ENCODE measurements around the gene HNRNPU.

HNRNPU gene

DNA sequence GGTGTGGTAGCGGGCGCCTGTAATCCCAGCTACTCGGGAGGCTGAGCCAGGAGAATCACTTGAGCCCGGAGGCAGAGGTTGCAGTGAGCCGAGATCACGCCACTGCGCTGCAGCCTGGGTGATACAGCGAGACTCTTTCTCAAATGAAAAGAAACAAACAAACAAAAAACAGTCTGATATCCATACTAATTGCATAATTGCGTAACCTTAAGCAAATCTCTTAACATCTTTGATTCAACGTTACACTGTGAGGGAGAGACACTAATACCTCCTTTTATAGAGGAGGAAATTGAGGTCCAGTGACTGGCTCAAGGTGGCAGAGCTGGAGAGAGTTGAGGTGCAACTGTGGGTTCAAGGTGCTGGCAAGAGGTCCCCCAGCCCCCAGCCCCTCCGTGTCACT lies 41.5 kb downstream of the HNRNPU start:
- TF ChIP-seq, protein P1, sequence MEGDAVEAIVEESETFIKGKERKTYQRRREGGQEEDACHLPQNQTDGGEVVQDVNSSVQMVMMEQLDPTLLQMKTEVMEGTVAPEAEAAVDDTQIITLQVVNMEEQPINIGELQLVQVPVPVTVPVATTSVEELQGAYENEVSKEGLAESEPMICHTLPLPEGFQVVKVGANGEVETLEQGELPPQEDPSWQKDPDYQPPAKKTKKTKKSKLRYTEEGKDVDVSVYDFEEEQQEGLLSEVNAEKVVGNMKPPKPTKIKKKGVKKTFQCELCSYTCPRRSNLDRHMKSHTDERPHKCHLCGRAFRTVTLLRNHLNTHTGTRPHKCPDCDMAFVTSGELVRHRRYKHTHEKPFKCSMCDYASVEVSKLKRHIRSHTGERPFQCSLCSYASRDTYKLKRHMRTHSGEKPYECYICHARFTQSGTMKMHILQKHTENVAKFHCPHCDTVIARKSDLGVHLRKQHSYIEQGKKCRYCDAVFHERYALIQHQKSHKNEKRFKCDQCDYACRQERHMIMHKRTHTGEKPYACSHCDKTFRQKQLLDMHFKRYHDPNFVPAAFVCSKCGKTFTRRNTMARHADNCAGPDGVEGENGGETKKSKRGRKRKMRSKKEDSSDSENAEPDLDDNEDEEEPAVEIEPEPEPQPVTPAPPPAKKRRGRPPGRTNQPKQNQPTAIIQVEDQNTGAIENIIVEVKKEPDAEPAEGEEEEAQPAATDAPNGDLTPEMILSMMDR (IDR thresholded peaks at IDR 0.05; ENCODE audit: insufficient read depth, low read depth, low read length, missing control alignments), result no peak
- DNase-seq (ENCODE audit: low read depth), result no peak
- H3K4me3 ChIP-seq (ENCODE audit: low read depth, low read length), result no peak overlapping the region

DNA sequence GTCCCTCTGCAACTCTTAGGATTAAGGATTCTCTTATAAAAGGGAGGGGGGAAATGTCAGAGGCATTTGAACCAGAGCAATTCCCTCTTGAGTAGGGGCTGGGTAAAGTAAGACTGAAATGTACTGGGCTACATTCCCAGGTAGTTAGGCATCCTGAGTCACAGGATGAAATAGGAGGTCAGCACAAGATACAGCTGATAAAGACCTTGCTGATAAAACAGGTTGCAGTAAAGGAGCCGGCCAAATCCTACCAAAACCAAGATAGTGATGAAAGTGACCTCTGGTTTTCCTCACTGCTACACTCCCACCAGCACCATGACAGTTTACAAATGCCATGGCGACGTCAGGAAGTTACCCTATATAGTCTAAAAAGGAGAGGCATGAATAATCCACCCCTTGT lies 43.2 kb downstream of the HNRNPU start:
- H3K4me3 ChIP-seq (ENCODE audit: low read depth, low read length), result no peak overlapping the region
- TF ChIP-seq, protein P1 (IDR thresholded peaks at IDR 0.05; ENCODE audit: insufficient read depth, low read depth, low read length, missing control alignments), result no peak
- no peak for DNase-seq (ENCODE audit: low read depth)

DNA sequence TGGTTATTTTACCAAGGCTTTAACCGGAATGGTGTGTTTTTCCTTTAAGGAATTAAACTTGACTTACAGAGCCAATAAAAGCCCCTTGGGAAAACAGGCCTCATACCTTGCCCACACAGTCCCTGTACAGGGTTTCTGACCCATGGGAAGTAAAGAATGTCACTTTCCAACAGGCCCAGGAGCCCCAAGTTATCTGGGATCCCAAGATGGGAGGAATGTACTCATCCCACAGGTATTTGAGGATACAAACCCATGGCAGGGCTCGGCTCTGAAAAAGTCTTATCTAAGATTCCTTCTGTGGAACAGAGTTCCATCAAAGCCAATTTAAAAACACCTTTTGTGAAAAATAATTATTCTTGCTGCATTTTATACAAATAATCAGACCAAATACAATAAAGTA lies 44.2 kb downstream of the HNRNPU start:
- TF ChIP-seq, protein P1 (IDR thresholded peaks at IDR 0.05; ENCODE audit: insufficient read depth, low read depth, low read length, missing control alignments), result no peak
- DNase-seq (ENCODE audit: low read depth), result no peak
- no peak overlapping the region for H3K4me3 ChIP-seq (ENCODE audit: low read depth, low read length)

DNA sequence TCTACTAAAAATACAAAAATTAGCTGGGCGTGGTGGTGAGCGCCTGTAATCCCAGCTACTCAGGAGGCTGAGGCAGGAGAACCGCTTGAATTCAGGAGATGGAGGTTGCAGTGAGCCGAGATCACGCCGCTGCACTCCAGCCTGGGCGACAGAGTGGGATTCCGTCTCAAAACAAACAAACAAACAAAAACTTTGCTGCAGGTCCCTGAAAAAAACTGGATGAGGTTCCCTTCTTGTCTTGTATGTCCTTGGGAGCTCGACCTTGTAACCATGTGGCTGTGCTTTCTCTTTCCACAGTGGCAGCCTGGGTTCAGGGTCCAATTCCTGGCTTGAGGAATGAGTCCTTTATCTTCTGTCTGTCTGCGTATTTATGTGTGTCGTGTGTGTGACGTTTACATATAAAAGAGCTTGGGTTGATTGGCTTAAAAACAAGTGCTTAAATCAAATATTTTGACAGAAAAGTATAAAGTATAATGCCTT lies 46.9 kb downstream of the HNRNPU start:
- H3K4me3 ChIP-seq (ENCODE audit: low read depth, low read length), result no peak overlapping the region
- no peak for DNase-seq (ENCODE audit: low read depth)
- TF ChIP-seq, protein P1 (IDR thresholded peaks at IDR 0.05; ENCODE audit: insufficient read depth, low read depth, low read length, missing control alignments), result no peak

DNA sequence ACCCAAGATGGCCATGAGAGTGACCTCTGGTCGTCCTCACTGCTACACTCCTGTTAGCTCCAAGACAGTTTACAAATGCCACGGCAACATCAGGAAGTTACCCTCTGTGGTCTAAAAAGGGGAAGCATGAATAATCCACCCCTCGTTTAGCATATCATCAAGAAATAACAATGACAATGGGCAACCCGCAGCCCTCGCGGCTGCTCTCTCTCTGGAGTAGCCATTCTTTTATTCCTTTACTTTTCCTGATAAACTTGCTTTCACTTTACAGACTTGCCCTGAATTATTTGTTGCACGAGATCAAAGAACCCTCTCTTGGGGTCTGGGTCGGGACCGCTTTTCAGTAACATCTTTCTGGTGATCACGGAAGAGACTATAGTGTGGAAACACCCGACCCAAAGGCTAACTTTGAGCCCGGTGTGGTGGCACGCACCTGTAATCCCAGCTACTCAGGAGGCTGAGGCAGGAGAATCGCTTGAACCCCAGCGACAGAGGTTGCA lies 48.7 kb downstream of the HNRNPU start:
- TF ChIP-seq, protein P1 (IDR thresholded peaks at IDR 0.05; ENCODE audit: insufficient read depth, low read depth, low read length, missing control alignments), result no peak
- DNase-seq (ENCODE audit: low read depth), result peak; percentile 44
- H3K4me3 ChIP-seq (ENCODE audit: low read depth, low read length), result peak overlapping the region; percentile 18

DNA sequence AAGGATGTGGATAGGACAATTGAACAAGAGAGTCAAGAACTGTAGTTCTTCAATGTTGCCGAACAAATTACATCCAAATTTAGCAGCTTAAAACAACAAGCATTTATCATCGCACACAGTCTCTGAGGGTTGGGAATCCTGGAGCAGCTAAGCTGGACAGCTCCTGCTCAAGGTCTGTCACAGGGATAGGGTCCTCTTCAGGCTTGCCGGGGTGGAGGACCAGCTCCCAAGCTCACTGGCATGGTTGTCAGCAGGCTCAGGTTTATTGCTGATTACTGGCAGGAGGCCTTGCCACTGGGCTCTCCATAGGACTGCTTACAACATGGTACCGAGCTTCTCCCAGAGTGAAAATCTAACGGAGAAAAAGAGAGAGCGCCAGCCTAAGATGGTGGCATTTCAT lies 51.0 kb downstream of the HNRNPU start:
- H3K4me3 ChIP-seq (ENCODE audit: low read depth, low read length), result no peak overlapping the region
- TF ChIP-seq, protein P1 (IDR thresholded peaks at IDR 0.05; ENCODE audit: insufficient read depth, low read depth, low read length, missing control alignments), result no peak
- no peak for DNase-seq (ENCODE audit: low read depth)

DNA sequence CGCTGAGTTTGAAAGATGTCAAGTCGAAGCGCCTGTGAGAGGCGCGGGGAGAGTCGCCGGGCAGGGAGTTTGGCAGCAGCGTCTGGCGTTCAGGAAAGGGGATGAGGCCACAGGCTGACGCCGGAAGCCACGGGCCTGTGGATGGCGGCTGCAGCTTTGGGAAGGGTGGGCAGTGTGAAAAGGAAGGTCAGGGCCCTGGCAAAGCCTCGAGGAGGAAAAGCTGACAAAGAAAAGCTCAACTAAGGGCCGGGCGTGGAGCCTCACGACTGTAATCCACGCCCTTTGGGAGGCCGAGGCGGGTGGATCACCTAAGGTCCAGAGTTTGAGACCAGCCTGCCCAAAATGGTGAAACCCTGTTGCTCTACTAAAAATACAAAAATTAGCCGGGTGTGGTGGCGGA lies 54.1 kb downstream of the HNRNPU start:
- TF ChIP-seq, protein P1 (IDR thresholded peaks at IDR 0.05; ENCODE audit: insufficient read depth, low read depth, low read length, missing control alignments), result no peak
- H3K4me3 ChIP-seq (ENCODE audit: low read depth, low read length), result no peak overlapping the region
- no peak for DNase-seq (ENCODE audit: low read depth)

All from GM12865 (cell line).